ENCODE results near the gene DYSF. TPM values are rescaled to one million over a fixed set of nuclear protein-coding genes. Genes with fewer than 3 reads are reported as not detected.

The DYSF gene
- total RNA-seq, 1 experiment from 2014 or later: 5.5 TPM

DNA sequence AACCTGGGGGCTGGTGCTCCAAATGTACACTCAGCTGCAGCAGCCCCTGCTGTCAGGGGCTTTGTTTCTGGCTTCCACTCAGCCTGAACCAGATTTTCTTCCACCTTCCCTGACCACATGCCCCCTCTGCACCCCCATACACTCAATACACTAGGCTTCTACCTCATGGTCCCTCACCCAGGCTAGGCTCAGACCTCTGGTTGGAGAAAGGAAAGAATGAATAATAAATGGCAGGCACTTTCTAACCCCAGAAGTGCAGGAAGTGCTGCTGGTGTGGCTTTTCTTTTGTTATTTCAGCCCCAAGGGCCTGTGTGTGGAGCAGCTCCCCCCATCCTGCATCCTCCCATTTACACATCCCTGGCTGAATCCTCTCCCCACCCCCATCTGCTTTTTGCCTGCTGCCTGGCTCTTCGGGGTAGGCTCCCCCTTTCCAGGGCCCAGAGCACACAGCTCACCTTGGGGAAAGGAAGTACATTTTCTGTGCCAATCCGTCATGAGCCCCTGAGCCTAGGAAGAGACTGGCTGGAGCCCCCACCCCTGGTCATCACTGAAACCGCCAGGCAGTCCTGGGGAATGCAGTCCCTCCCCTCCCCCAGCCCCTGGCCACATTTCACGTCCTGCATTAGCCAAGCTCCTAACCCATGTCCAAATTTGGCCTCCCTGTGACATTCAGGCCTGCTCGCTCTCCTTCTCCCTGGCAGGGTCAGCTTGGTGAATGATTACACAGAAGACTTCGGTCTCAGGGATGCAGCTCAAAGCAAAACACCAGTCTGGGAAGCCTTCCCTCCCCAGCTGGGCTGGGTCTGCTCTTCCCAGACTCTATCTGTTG, 2.6 kb downstream of the DYSF start:
- TF ChIP-seq, protein P1, sequence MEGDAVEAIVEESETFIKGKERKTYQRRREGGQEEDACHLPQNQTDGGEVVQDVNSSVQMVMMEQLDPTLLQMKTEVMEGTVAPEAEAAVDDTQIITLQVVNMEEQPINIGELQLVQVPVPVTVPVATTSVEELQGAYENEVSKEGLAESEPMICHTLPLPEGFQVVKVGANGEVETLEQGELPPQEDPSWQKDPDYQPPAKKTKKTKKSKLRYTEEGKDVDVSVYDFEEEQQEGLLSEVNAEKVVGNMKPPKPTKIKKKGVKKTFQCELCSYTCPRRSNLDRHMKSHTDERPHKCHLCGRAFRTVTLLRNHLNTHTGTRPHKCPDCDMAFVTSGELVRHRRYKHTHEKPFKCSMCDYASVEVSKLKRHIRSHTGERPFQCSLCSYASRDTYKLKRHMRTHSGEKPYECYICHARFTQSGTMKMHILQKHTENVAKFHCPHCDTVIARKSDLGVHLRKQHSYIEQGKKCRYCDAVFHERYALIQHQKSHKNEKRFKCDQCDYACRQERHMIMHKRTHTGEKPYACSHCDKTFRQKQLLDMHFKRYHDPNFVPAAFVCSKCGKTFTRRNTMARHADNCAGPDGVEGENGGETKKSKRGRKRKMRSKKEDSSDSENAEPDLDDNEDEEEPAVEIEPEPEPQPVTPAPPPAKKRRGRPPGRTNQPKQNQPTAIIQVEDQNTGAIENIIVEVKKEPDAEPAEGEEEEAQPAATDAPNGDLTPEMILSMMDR (conservative IDR thresholded peaks at IDR 0.05): no peak
- H3K4me3 Mint-ChIP-seq: peak overlapping the region; percentile 36 to 64
- peaks cover 52 to 53% of the 10 kb centered on the region in 2 experiments for H3K4me1 Mint-ChIP-seq
- Histone ChIP-seq H3K4me1 (ENCODE audit: insufficient read depth, low read length) (peaks cover 14% of the 10 kb centered on the region), H2AFZ (ENCODE audit: low read length) (no peak overlapping the region), H2BK15ac (ENCODE audit: low read depth, low read length) (no peak overlapping the region), H2AK5ac (ENCODE audit: insufficient read length, low read length) (no peak overlapping the region), H2BK5ac (ENCODE audit: insufficient read length, low read length) (no peak overlapping the region), H3K4ac (ENCODE audit: low read depth, low read length) (no peak overlapping the region), H3K27ac (ENCODE audit: insufficient read length, low read depth, low read length) (peak overlapping the region; percentile 54), H3K18ac (ENCODE audit: insufficient read length, low read depth, low read length) (peak overlapping the region; percentile 71), H2BK120ac (ENCODE audit: low read depth, low read length, poor library complexity, severe bottlenecking) (no peak overlapping the region), H3K4me2 (ENCODE audit: insufficient read depth, insufficient read length, low read length) (peak overlapping the region; percentile 18), H2BK20ac (ENCODE audit: low read depth, low read length, poor library complexity, severe bottlenecking) (no peak overlapping the region), H4K8ac (replicated peaks; ENCODE audit: insufficient read length, low read depth, low read length) (no peak overlapping the region), H3K9me3 (ENCODE audit: control insufficient read depth, low read depth, low read length) (no peaks in the 10 kb centered on the region), H4K20me1 (ENCODE audit: control insufficient read depth, insufficient read depth, insufficient read length) (no peaks in the 10 kb centered on the region), H3K79me2 (ENCODE audit: insufficient read depth, low read length) (no peaks in the 10 kb centered on the region), H3K23me2 (ENCODE audit: insufficient read length, low read depth, low read length, poor library complexity, severe bottlenecking) (peaks cover 13% of the 10 kb centered on the region), H2BK12ac (ENCODE audit: insufficient read length, low read depth, low read length) (no peak overlapping the region), H3K14ac (ENCODE audit: insufficient read depth, low read length) (peak overlapping the region; percentile 21; the same call in 1 of the 2 replicates), H3K9ac (ENCODE audit: extremely low read depth, insufficient read length, low read length) (no peak overlapping the region), H3K23ac (ENCODE audit: insufficient read length, low read depth, low read length) (no peak overlapping the region), H3T11ph (ENCODE audit: low read length) (no peak overlapping the region), H3K27me3 (ENCODE audit: insufficient read depth, low read length) (peaks cover 16% of the 10 kb centered on the region; the same call in 1 of the 2 replicates), H4K91ac (ENCODE audit: insufficient read length, low read depth, low read length) (no peak overlapping the region), H4K5ac (ENCODE audit: insufficient read length, low read depth, low read length) (no peak overlapping the region), H3K56ac (ENCODE audit: insufficient read length, low read depth, low read length) (no peak overlapping the region), H3K79me1 (ENCODE audit: insufficient read depth, low read depth, low read length, poor library complexity, severe bottlenecking) (no peaks in the 10 kb centered on the region)
- DNase-seq: peak; percentile 74
- H3K27me3 Mint-ChIP-seq (ENCODE audit: low read depth): peaks cover 62% of the 10 kb centered on the region
- WGBS (ENCODE audit: extremely low coverage, insufficient read length, low lambda C conversion rate): no CpG with 5 or more reads among the region's 6 CpGs
- H3K9me3 Mint-ChIP-seq: no peaks in the 10 kb centered on the region
- peak overlapping the region; percentile 66 to 95 (median 92); a peak in 6 of 7 replicates for H3K27ac Mint-ChIP-seq
- no peaks in the 10 kb centered on the region for H3K36me3 Mint-ChIP-seq (ENCODE audit: insufficient read depth in 1 of 3, low read depth in 3 of 3)

Data from H9 (cell line).